ENCODE results near the gene TMOD1. TPM values are rescaled to one million over a fixed set of nuclear protein-coding genes. Genes with fewer than 3 reads are reported as not detected.

The TMOD1 gene
- total RNA-seq, 1 donor from 2014 or later: 0.98 TPM

Other genes with a start within 250 kb of the TMOD1 start
- gene CCDC180, start 194.0 kb upstream of the TMOD1 start, total RNA-seq: 0.29 and 0.75 TPM in 2 replicates
- gene TDRD7, start 89.6 kb upstream of the TMOD1 start, total RNA-seq: 6.0 and 9.4 TPM in 2 replicates
- 12.7 and 21.9 TPM in 2 replicates for gene TSTD2, start 131.7 kb downstream of the TMOD1 start, total RNA-seq
- 26.7 and 34.1 TPM in 2 replicates for gene NCBP1, start 132.2 kb downstream of the TMOD1 start, total RNA-seq
- 4.7 and 7.6 TPM in 2 replicates for gene XPA, start 195.7 kb downstream of the TMOD1 start, total RNA-seq

All from epithelial cell of proximal tubule (primary cell).